ENCODE measurements around the gene ITSN1.

DNA sequence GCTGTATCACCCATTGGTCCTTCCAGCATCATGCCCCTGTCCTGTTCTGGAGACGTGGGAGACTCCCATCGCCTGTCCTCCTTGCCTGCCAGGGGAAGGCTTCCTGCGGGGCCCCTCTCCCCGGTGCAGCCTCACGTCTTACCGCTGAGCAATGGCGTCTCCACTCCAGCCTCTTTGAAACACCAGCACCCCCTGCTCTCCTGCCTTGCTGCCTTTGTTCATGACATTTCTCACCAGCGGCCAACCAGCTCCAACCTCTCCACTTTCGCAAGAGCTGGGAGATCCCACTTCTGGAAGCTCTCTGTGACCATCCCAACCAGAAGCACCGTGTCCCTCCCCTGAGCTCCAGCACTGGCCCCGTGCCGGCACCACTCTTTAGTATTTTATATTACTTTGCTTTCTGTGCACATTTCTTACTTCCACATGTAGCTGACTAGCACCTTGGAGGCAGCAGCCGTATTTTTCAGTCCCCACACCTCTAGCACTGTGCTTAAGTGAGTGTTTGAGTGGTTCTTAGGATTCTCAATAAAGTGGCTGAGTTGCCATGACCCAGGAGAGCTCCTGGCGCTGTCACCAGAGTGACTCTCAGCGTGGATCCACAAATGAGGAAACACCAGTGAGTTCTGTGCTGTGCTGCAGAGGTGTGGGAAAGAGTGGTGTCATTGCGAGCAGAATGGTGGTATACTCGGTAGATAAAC lies 189.8 kb downstream of the ITSN1 start:
- TF ChIP-seq CTCF (IDR thresholded peaks at IDR 0.05) (no peak), POLR2A (IDR thresholded peaks at IDR 0.05) (no peak)
